ENCODE data around the gene BTBD6. TPM values are rescaled to one million over a fixed set of nuclear protein-coding genes. Genes with fewer than 3 reads are reported as not detected.

BTBD6 gene
- total and polyA plus RNA-seq, 2 experiments from 2014 or later: 2.2 to 11.6 TPM

DNA sequence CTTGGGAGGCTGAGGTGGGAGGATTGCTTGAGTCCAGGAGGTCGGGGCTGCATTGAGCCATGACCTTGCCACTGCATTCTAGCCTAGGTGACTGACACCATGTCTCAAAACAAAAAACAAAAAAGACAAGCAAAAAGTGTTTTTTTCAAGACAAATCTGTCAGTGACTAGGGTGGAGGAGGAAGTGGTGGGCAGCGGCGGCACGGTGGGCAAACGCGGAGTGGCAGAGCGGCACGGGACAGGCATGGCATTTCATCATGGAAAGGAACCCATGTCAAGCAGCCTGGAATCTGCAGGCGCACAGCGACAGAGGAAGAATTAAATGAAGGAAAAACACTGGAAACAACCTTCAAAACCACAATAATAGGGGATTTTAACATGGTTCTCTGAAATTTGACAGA is 4.0 kb upstream of the BTBD6 start:
- H3K27ac ChIP-seq (ENCODE audit: low read depth): no peak overlapping the region
- H3K79me2 ChIP-seq (replicated peaks; ENCODE audit: insufficient read depth): peaks cover 8% of the 10 kb centered on the region; the same call in 1 of the 2 replicates
- DNase-seq (ENCODE audit: low spot score) (no peak), ATAC-seq (no peak)
- TF ChIP-seq NANOG (IDR thresholded peaks at IDR 0.05; ENCODE audit: borderline replicate concordance): no peak
- no peak for TF ChIP-seq STAT1 (IDR thresholded peaks at IDR 0.05; ENCODE audit: unreplicated experiment)
- TF ChIP-seq ZNF114 (CRISPR knock-in tag; IDR thresholded peaks at IDR 0.05): no peak
- TF ChIP-seq ZNF331 (CRISPR knock-in tag; IDR thresholded peaks at IDR 0.05; ENCODE audit: low read depth): no peak
- no peak for TF ChIP-seq EZH2 (IDR thresholded peaks at IDR 0.05; ENCODE audit: low read depth, unreplicated experiment)
- no peak for TF ChIP-seq CREB1 (CRISPR knock-in tag; IDR thresholded peaks at IDR 0.05; ENCODE audit: low read depth)
- no peak for TF ChIP-seq CTCF (conservative IDR thresholded peaks at IDR 0.05; ENCODE audit: low read depth in 2 of 2)
- no peak for TF ChIP-seq JUNB (IDR thresholded peaks at IDR 0.05; ENCODE audit: unreplicated experiment)
- TF ChIP-seq, protein P1, sequence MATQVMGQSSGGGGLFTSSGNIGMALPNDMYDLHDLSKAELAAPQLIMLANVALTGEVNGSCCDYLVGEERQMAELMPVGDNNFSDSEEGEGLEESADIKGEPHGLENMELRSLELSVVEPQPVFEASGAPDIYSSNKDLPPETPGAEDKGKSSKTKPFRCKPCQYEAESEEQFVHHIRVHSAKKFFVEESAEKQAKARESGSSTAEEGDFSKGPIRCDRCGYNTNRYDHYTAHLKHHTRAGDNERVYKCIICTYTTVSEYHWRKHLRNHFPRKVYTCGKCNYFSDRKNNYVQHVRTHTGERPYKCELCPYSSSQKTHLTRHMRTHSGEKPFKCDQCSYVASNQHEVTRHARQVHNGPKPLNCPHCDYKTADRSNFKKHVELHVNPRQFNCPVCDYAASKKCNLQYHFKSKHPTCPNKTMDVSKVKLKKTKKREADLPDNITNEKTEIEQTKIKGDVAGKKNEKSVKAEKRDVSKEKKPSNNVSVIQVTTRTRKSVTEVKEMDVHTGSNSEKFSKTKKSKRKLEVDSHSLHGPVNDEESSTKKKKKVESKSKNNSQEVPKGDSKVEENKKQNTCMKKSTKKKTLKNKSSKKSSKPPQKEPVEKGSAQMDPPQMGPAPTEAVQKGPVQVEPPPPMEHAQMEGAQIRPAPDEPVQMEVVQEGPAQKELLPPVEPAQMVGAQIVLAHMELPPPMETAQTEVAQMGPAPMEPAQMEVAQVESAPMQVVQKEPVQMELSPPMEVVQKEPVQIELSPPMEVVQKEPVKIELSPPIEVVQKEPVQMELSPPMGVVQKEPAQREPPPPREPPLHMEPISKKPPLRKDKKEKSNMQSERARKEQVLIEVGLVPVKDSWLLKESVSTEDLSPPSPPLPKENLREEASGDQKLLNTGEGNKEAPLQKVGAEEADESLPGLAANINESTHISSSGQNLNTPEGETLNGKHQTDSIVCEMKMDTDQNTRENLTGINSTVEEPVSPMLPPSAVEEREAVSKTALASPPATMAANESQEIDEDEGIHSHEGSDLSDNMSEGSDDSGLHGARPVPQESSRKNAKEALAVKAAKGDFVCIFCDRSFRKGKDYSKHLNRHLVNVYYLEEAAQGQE (IDR thresholded peaks at IDR 0.05; ENCODE audit: unreplicated experiment): no peak
- no peak for TF ChIP-seq POLR2AphosphoS5 (IDR thresholded peaks at IDR 0.05; ENCODE audit: low read depth)
- TF ChIP-seq EZH2phosphoT487 (IDR thresholded peaks at IDR 0.05; ENCODE audit: unreplicated experiment): no peak
- TF ChIP-seq, protein P2, sequence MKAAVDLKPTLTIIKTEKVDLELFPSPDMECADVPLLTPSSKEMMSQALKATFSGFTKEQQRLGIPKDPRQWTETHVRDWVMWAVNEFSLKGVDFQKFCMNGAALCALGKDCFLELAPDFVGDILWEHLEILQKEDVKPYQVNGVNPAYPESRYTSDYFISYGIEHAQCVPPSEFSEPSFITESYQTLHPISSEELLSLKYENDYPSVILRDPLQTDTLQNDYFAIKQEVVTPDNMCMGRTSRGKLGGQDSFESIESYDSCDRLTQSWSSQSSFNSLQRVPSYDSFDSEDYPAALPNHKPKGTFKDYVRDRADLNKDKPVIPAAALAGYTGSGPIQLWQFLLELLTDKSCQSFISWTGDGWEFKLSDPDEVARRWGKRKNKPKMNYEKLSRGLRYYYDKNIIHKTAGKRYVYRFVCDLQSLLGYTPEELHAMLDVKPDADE (IDR thresholded peaks at IDR 0.05): no peak
- Mint-ChIP-seq H3K4me1 (no peaks in the 10 kb centered on the region; the same call in 2 of the 3 replicates), H3K36me3 (ENCODE audit: low read depth) (peaks cover 2% of the 10 kb centered on the region; the same call in 1 of the 3 replicates), H3K9me3 (no peaks in the 10 kb centered on the region), H3K27ac (no peak overlapping the region), H3K27me3 (ENCODE audit: insufficient read depth, low read depth, poor library complexity) (peaks cover 10% of the 10 kb centered on the region), H3K4me3 (no peak overlapping the region)
- H3K27me3 ChIP-seq (ENCODE audit: insufficient read depth): no peaks in the 10 kb centered on the region
- 0 out of 2 replicates have a peak, but pooled peaks cover 12% of the 10 kb centered on the region for H3F3A ChIP-seq (replicated peaks; ENCODE audit: low read depth)
- H3K4me2 ChIP-seq: no peak overlapping the region
- H3K9me2 ChIP-seq (ENCODE audit: insufficient read depth): no peaks in the 10 kb centered on the region
- no peak overlapping the region for H2AFZ ChIP-seq
- peaks cover 6% of the 10 kb centered on the region for H4K20me1 ChIP-seq (replicated peaks; ENCODE audit: insufficient read depth)
- H3K4me3 ChIP-seq: no peak overlapping the region
- no peaks in the 10 kb centered on the region for H3K4me1 ChIP-seq (ENCODE audit: insufficient read depth)
- H3K36me3 ChIP-seq (ENCODE audit: insufficient read depth): no peaks in the 10 kb centered on the region
